Neural cell (in vitro differentiated cells): ENCODE results near the gene CHL1.

Experiments used
- TAF1 ChIP-seq: IDR thresholded peaks from 2 replicates; pipeline ENCODE4 v1.6.1; 2012; ENCODE audit warnings: low read depth
- TF ChIP-seq, protein P1 (sequence below): fragments of 450-650 bp; IDR thresholded peaks from 2 replicates; pipeline ENCODE4 v1.5.1; 2014; ENCODE audit warnings: antibody characterized with exemption, mild to moderate bottlenecking, moderate library complexity; ENCODE audit not compliant: poor library complexity, severe bottlenecking

GRCh38 chr3:354432-354831 is 157.9 kb downstream of the CHL1 start:
- TF ChIP-seq, protein P1, sequence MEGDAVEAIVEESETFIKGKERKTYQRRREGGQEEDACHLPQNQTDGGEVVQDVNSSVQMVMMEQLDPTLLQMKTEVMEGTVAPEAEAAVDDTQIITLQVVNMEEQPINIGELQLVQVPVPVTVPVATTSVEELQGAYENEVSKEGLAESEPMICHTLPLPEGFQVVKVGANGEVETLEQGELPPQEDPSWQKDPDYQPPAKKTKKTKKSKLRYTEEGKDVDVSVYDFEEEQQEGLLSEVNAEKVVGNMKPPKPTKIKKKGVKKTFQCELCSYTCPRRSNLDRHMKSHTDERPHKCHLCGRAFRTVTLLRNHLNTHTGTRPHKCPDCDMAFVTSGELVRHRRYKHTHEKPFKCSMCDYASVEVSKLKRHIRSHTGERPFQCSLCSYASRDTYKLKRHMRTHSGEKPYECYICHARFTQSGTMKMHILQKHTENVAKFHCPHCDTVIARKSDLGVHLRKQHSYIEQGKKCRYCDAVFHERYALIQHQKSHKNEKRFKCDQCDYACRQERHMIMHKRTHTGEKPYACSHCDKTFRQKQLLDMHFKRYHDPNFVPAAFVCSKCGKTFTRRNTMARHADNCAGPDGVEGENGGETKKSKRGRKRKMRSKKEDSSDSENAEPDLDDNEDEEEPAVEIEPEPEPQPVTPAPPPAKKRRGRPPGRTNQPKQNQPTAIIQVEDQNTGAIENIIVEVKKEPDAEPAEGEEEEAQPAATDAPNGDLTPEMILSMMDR = peak; percentile 95
- no peak for TF ChIP-seq TAF1
